H1 (cell line): Measurements from ENCODE around the gene PRKAG1. TPM values are rescaled to one million over a fixed set of nuclear protein-coding genes. Genes with fewer than 3 reads are reported as not detected.

ENCODE experiments used
- CREB1 ChIP-seq: IDR thresholded peaks from 2 replicates; pipeline ENCODE4 v1.6.1; 2012; ENCODE audit warnings: inconsistent platforms
- EZH2 ChIP-seq: fragments of 200-600 bp; sonication (generic); IDR thresholded peaks from 2 replicates; pipeline ENCODE4 v1.7.1; 2012; ENCODE audit warnings: low read depth, mild to moderate bottlenecking, moderate library complexity, low read length, inconsistent platforms; ENCODE audit not compliant: severe bottlenecking
- JUND ChIP-seq: IDR thresholded peaks from 2 replicates; pipeline ENCODE4 v1.6.1; 2011; ENCODE audit warnings: mild to moderate bottlenecking, improper control_type of control experiment, low read length
- POLR2AphosphoS5 ChIP-seq: IDR thresholded peaks from 2 replicates; pipeline ENCODE4 v1.6.1; 2011; ENCODE audit warnings: low read depth, low read length
- TCF12 ChIP-seq: IDR thresholded peaks from 2 replicates; pipeline ENCODE4 v1.6.1; 2011; ENCODE audit warnings: low read depth, mild to moderate bottlenecking, low read length
- polyA plus RNA-seq, 7 experiments: library from polyadenylated mRNA; depleted of rRNA in 3 of 7; stranded (reverse) in 5 of 7; unstranded in 2 of 7; fragments of >200 nt in 5 of 7; fragments of 200-250 nt in 2 of 7; gene quantifications; 1 replicate in 5 of 7; 2 replicates in 1 of 7; 4 replicates in 1 of 7; pipeline versions ENCODE4 v1.2.1 to v1.2.3, GENCODE V29; 2011 to 2013; ENCODE audit warnings: missing spikeins in 2 of 7, mixed read lengths in 2 of 7
- total RNA-seq: library from RNA; stranded (reverse); fragmentation: NEBNext Ultra II Directional; extraction: Animal tissue kit (Norgen Biotek cat#: 25700); gene quantifications from 2 replicates; pipeline ENCODE4 v1.2.1, GENCODE V29; 2021
- TF ChIP-seq, protein P1 (sequence below): IDR thresholded peaks from 2 replicates; pipeline ENCODE4 v1.6.1; 2011; ENCODE audit warnings: low read depth, mild to moderate bottlenecking, low read length; ENCODE audit not compliant: insufficient read depth
- TF ChIP-seq, protein P2 (sequence below): IDR thresholded peaks from 2 replicates; pipeline ENCODE4 v1.6.1; 2011; ENCODE audit warnings: low read length, improper control_type of control experiment

The PRKAG1 gene
- total and polyA plus RNA-seq, 2 of the 8 experiments (the other 6 are each of a cell fraction or from before 2014, with no cell fraction given) = 38.6 to 57.5 TPM

DNA sequence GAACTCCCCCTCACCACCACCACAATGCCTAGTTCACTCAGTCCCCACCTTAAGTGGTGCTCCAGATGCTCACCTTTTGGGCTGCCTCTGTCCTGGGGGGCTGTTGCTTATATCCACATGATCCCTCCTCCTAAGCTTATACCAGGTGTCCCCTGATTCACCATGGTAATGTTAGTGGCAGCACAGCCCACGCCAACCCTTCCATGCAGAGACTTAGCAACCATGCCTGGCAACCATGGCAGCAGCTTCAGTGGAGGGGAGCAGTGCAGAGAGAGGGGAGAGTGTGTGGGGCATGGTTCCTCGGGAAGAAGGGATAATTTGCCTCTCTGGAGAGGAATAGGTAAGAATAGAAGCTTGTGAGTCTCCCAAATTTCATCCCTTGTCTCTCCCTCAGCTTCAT lies 18.2 kb downstream of the PRKAG1 start (continued):
- TF ChIP-seq, protein P1, sequence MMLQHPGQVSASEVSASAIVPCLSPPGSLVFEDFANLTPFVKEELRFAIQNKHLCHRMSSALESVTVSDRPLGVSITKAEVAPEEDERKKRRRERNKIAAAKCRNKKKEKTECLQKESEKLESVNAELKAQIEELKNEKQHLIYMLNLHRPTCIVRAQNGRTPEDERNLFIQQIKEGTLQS = no peak
- TF ChIP-seq EZH2 (no peak), TCF12 (no peak), POLR2AphosphoS5 (no peak), CREB1 (no peak), JUND (no peak)
- TF ChIP-seq, protein P2, sequence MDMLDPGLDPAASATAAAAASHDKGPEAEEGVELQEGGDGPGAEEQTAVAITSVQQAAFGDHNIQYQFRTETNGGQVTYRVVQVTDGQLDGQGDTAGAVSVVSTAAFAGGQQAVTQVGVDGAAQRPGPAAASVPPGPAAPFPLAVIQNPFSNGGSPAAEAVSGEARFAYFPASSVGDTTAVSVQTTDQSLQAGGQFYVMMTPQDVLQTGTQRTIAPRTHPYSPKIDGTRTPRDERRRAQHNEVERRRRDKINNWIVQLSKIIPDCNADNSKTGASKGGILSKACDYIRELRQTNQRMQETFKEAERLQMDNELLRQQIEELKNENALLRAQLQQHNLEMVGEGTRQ = no peak
- TF ChIP-seq, all 59 proteins: peak for 0
